Measurements from ENCODE around the gene LIN37. TPM values are rescaled to one million over a fixed set of nuclear protein-coding genes. Genes with fewer than 3 reads are reported as not detected.
A peak's percentile ranks its signal among the peaks of the same experiment; 100 is the strongest.

Gene LIN37
- total and polyA plus RNA-seq, 9 of the 15 experiments (the other 6 are each of a cell fraction or from before 2014, with no cell fraction given), result 1.2 to 12.5 (median 8.6) TPM

- TF ChIP-seq, protein P1, sequence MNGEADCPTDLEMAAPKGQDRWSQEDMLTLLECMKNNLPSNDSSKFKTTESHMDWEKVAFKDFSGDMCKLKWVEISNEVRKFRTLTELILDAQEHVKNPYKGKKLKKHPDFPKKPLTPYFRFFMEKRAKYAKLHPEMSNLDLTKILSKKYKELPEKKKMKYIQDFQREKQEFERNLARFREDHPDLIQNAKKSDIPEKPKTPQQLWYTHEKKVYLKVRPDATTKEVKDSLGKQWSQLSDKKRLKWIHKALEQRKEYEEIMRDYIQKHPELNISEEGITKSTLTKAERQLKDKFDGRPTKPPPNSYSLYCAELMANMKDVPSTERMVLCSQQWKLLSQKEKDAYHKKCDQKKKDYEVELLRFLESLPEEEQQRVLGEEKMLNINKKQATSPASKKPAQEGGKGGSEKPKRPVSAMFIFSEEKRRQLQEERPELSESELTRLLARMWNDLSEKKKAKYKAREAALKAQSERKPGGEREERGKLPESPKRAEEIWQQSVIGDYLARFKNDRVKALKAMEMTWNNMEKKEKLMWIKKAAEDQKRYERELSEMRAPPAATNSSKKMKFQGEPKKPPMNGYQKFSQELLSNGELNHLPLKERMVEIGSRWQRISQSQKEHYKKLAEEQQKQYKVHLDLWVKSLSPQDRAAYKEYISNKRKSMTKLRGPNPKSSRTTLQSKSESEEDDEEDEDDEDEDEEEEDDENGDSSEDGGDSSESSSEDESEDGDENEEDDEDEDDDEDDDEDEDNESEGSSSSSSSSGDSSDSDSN (IDR thresholded peaks at IDR 0.05; ENCODE audit: borderline replicate concordance in 1 of 2, low read depth in 2 of 2, low read length in 2 of 2), result no peak
- TF ChIP-seq MYNN (IDR thresholded peaks at IDR 0.05), result no peak
- TF ChIP-seq MYNN (CRISPR knock-in tag; IDR thresholded peaks at IDR 0.05), result no peak
- TF ChIP-seq PRMT5 (CRISPR knock-in tag; IDR thresholded peaks at IDR 0.05), result no peak
- TF ChIP-seq, protein P2, sequence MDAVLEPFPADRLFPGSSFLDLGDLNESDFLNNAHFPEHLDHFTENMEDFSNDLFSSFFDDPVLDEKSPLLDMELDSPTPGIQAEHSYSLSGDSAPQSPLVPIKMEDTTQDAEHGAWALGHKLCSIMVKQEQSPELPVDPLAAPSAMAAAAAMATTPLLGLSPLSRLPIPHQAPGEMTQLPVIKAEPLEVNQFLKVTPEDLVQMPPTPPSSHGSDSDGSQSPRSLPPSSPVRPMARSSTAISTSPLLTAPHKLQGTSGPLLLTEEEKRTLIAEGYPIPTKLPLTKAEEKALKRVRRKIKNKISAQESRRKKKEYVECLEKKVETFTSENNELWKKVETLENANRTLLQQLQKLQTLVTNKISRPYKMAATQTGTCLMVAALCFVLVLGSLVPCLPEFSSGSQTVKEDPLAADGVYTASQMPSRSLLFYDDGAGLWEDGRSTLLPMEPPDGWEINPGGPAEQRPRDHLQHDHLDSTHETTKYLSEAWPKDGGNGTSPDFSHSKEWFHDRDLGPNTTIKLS (IDR thresholded peaks at IDR 0.05; ENCODE audit: borderline replicate concordance, low read depth), result no peak
- TF ChIP-seq COPS2 (conservative IDR thresholded peaks at IDR 0.05), result no peak
- TF ChIP-seq TOE1 (IDR thresholded peaks at IDR 0.05; ENCODE audit: borderline replicate concordance), result peak; percentile 76; the same call in 1 of the 2 replicates
- TF ChIP-seq TOE1 (CRISPR knock-in tag; IDR thresholded peaks at IDR 0.05; ENCODE audit: borderline replicate concordance, low read depth), result no peak
- no peak for TF ChIP-seq ZSCAN32 (CRISPR knock-in tag; IDR thresholded peaks at IDR 0.05)
- TF ChIP-seq POLR2B (IDR thresholded peaks at IDR 0.05; ENCODE audit: low read depth, partially characterized antibody), result peak; percentile 72
- TF ChIP-seq TAL1 (IDR thresholded peaks at IDR 0.05), result no peak
- no peak for TF ChIP-seq STAG1 (CRISPR knock-in tag; IDR thresholded peaks at IDR 0.05; ENCODE audit: borderline replicate concordance)
- no peak for TF ChIP-seq CBX2 (IDR thresholded peaks at IDR 0.05; ENCODE audit: insufficient read depth, low read length, poor library complexity, severe bottlenecking)
- TF ChIP-seq, protein P3, sequence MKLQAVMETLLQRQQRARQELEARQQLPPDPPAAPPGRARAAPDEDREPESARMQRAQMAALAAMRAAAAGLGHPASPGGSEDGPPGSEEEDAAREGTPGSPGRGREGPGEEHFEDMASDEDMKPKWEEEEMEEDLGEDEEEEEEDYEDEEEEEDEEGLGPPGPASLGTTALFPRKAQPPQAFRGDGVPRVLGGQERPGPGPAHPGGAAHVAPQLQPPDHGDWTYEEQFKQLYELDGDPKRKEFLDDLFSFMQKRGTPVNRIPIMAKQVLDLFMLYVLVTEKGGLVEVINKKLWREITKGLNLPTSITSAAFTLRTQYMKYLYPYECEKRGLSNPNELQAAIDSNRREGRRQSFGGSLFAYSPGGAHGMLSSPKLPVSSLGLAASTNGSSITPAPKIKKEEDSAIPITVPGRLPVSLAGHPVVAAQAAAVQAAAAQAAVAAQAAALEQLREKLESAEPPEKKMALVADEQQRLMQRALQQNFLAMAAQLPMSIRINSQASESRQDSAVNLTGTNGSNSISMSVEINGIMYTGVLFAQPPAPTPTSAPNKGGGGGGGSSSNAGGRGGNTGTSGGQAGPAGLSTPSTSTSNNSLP (IDR thresholded peaks at IDR 0.05; ENCODE audit: borderline replicate concordance, low read depth, low read length), result no peak
- TF ChIP-seq TBP (optimal IDR thresholded peaks at IDR 0.05; ENCODE audit: low read depth, low read length), result peak; percentile 60
- no peak for TF ChIP-seq DNMT1 (IDR thresholded peaks at IDR 0.05)
- TF ChIP-seq ELF1 (tag; IDR thresholded peaks at IDR 0.05), result peak; percentile 81
- no peak for TF ChIP-seq JUN (IDR thresholded peaks at IDR 0.05; ENCODE audit: borderline replicate concordance, low read depth, low read length)
- no peak for TF ChIP-seq JUN (CRISPR knock-in tag; IDR thresholded peaks at IDR 0.05; ENCODE audit: borderline replicate concordance)
- TF ChIP-seq PHF21A (IDR thresholded peaks at IDR 0.05; ENCODE audit: borderline replicate concordance, low read depth), result no peak
- no peak for TF ChIP-seq ZNF165 (CRISPR knock-in tag; IDR thresholded peaks at IDR 0.05; ENCODE audit: borderline replicate concordance)
- TF ChIP-seq ZNF408 (CRISPR knock-in tag; IDR thresholded peaks at IDR 0.05; ENCODE audit: low read depth), result no peak
- TF ChIP-seq MCM7 (IDR thresholded peaks at IDR 0.05), result no peak
- no peak for TF ChIP-seq FOXJ3 (CRISPR knock-in tag; IDR thresholded peaks at IDR 0.05)
- no peak for TF ChIP-seq ZNF707 (CRISPR knock-in tag; conservative IDR thresholded peaks at IDR 0.05)
Measured at GRCh38 chr19:35744430-35745327, 3.7 kb upstream of the LIN37 start (continued).

Measured in K562 (cell line).